ENCODE measurements around the gene SEC14L5.

- TF ChIP-seq, protein P1, sequence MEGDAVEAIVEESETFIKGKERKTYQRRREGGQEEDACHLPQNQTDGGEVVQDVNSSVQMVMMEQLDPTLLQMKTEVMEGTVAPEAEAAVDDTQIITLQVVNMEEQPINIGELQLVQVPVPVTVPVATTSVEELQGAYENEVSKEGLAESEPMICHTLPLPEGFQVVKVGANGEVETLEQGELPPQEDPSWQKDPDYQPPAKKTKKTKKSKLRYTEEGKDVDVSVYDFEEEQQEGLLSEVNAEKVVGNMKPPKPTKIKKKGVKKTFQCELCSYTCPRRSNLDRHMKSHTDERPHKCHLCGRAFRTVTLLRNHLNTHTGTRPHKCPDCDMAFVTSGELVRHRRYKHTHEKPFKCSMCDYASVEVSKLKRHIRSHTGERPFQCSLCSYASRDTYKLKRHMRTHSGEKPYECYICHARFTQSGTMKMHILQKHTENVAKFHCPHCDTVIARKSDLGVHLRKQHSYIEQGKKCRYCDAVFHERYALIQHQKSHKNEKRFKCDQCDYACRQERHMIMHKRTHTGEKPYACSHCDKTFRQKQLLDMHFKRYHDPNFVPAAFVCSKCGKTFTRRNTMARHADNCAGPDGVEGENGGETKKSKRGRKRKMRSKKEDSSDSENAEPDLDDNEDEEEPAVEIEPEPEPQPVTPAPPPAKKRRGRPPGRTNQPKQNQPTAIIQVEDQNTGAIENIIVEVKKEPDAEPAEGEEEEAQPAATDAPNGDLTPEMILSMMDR (conservative IDR thresholded peaks at IDR 0.05): no peak
- TF ChIP-seq EZH2 (IDR thresholded peaks at IDR 0.05; ENCODE audit: low read depth): no peak
Measured at GRCh38 chr16:5030251-5030870, 72.2 kb downstream of the SEC14L5 start.
